NCI-H128 (cell line): ENCODE results near the gene PNISR.

Experiments used
- DNase-seq: peaks from one replicate; lab custom pipeline; 2025; ENCODE audit not compliant: unreplicated experiment; lab: John Stamatoyannopoulos, UW

Gene PNISR

GRCh38 chr6:99407076-99407475 is 18.0 kb downstream of the PNISR start:
- DNase-seq, result no peak

DNA sequence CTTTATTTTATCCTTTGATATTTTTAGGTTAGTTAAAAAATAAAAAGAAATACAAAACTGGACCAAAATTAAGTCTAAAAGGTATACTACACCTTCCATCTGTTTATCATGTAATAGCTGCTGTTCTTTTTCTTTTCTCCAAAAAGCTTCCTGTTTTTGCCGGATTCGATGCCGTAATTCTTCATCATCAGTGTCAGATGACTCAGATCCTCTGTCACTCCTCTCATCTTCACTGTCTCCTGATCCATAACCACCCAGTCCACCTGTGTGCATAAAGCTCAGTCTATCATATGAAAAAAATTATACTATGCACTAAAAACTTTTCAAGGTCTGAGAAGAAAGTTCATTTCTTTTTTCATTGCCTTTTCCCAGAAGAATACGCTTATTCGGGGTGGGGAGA is 22.7 kb downstream of the PNISR start:
- DNase-seq, result no peak

DNA sequence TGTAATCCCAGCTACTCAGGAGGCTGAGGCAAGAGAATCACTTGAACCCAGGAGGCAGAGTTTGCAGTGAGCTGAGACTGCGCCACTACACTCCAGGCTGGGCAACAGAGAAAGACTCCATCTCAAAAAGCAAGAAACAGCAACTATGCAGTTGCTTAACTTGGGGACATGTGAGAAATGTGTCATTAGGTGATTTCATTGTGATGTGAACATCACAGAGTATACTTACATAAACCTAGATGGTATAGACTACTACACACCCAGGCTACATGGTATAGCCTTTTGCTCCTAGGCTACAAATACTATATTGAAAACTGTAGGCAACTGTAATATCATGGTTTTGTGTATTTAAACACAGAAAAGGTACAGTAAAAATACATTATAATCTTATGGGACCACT is 27.8 kb downstream of the PNISR start:
- no peak for DNase-seq

GRCh38 chr6:99393698-99394531 is 31.2 kb downstream of the PNISR start, which contains the start of gene COQ3:
Gene COQ3, minus strand, starts transcription at chr6:99394195. Its CDS starts 16 bp downstream, at chr6:99394179.
- DNase-seq, result peak; percentile 11

- no peak for DNase-seq
Observed at GRCh38 chr6:99393366-99393697, 31.8 kb downstream of the PNISR start.

DNA sequence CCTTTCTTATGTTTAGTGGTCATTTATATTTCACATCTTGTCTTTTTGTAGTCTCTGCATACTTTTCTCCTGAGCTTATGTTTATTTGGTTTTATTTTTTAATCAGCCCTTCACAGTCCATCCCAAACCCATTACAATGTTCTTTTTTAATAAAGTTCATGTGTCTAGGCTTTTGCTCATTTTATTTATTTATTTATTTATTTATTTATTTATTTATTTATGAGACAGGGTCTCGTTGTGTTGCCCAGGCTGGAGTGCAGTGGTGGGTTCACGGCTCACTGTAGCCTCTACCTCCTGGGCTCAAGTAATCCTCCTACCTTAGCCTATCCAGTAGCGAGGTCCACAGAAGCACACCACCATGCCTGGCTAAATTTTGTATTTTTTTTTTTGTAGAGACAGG is 34.2 kb downstream of the PNISR start:
- no peak for DNase-seq

- no peak for DNase-seq
Observed at GRCh38 chr6:99384507-99384906, 40.6 kb downstream of the PNISR start.

GRCh38 chr6:99378636-99379035 is 46.5 kb downstream of the PNISR start:
- no peak for DNase-seq

- DNase-seq, result no peak
Observed at GRCh38 chr6:99369533-99369932, 55.6 kb downstream of the PNISR start.

DNA sequence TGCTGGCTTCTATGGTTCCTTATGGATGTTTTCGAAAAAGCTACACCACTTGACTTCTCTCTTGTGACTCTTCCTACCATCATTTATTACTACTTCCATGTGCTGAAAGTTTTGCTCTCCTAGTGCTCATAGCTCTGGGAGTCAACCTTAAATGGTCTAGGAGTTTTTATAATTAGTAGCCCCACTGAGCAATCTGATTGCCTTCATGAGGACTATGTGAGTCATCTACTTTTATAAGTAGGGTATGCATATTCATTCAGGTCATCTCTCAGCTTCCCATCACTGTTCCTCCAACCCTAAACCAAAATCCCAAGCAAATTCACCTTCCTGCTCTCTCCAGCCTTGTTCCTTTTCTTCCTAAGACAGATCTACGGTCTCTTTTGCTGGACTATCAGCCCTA is 58.3 kb downstream of the PNISR start:
- no peak for DNase-seq

- no peak for DNase-seq
Observed at GRCh38 chr6:99364026-99364425, 61.1 kb downstream of the PNISR start.

DNA sequence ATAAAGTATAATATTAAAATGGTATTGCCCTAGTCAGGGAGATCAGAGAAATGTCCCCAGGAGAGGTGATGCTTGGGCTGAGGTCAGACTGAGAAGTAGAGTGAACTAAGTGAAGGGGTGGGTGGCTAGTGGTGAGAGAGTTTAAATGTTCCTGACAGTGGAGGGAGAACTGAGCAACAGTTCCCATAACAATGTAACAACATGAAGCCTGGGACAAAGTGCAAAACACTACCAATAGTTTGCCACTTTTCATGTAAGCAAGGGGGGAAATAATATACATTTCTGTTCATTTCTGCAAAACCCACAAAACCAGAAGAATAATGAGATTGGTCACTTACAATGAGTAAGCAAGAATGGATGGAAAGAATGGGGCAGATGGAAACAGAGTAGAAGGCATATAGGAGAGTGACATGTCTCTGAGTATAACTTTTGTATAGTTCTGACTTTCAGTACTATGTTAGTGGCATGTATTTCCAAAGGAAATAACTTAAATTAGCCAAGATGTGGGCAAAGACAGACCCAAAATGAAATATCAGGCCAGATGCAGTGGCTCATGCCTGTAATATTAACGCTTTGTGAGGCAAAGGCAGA is 62.3 kb downstream of the PNISR start:
- DNase-seq, result no peak

DNA sequence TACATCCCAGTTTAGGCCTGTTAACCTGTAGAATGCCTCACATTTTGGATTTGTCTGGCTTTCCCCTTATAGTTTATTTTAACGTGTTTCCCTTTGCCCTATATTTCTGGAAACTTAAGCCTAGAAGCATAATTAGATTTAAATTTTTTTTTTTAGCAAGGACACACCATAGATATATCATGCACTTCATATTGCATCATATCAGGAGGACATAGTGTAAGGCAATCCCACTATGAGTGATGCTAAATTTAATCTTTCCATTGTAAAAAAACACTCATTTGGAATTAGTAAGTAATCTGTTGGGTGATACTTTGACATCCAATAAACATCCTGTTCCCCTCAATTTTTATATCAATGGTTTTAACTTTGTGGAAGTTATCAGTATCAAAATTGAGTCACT is 65.3 kb downstream of the PNISR start:
- no peak for DNase-seq

- DNase-seq, result no peak
Observed at GRCh38 chr6:99356641-99357040, 68.5 kb downstream of the PNISR start.

- no peak for DNase-seq
Observed at GRCh38 chr6:99354983-99355382, 70.1 kb downstream of the PNISR start.

DNA sequence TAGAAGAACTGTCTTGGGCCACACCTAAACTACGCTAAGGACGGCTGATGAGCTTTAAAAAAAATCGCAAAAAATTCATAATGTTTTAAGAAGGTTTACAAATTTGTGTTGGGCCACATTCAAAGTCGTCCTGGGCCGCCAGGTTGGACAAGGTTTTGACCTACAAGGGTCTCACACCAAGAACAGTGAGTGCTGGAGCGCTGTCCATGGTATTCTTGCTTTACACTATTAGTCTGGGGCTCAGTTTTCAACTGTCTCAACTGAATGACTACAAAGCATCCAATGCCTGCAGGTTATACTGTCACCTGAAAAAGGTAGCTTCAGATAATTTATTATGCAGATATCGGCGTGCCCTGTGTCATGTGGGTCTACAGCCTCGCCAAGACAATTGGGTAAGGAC is 72.0 kb downstream of the PNISR start:
- no peak for DNase-seq

GRCh38 chr6:99350573-99350972 is 74.5 kb downstream of the PNISR start:
- DNase-seq, result no peak

DNA sequence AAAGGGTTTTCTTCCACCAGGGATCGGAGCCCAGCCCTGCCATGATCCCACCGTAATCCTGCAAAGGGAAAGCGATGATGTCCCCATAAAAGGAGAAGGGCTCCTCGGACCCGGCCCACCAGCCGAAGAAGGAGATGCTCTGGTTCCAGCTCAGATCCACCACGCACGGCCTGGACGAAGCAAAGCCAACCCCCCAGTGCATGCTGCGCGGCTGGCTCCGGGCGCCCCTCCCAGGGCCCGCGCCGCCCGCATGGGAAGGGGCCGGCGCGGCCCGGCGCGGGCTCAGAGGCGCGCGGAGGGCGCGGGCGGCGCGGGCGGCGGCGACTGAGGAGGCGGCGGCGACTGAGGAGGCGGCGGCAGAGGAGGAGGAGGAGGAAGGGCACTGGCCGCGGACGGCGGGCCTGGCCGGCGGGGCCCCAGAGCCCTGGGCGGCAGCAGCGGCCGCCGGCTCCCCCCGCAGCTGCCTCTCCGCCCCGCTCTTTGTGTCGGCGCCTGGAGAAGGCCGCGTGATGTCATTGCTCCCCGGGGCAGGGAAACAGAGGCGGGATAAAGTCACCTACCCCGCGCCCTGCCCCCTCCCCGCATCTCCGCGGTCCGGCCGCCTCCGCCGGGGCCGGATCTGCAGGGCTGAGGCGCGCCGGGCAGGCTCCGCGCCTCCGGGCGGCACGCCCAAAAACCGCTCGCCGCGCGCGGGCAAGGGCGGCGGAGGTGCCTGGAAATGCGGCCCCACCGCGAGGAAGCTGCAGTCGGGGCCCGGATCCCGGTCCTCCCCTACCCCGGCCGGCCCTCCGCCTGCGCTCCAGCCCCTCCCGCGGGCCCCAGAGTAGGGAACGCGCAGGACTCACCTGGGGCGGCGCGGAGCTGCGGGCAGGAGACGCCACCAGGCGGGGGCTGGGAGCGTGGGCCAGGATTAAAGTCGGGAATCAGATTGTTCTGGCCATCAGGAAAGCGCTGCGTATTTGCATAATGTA is 75.7 kb downstream of the PNISR start, which contains the start of gene FAXC:
TSS of gene FAXC (minus strand) at position 504 of the 971 bp plus-strand sequence. CDS start at position 202, 302 bp downstream.
- peak; percentile 53 for DNase-seq

DNA sequence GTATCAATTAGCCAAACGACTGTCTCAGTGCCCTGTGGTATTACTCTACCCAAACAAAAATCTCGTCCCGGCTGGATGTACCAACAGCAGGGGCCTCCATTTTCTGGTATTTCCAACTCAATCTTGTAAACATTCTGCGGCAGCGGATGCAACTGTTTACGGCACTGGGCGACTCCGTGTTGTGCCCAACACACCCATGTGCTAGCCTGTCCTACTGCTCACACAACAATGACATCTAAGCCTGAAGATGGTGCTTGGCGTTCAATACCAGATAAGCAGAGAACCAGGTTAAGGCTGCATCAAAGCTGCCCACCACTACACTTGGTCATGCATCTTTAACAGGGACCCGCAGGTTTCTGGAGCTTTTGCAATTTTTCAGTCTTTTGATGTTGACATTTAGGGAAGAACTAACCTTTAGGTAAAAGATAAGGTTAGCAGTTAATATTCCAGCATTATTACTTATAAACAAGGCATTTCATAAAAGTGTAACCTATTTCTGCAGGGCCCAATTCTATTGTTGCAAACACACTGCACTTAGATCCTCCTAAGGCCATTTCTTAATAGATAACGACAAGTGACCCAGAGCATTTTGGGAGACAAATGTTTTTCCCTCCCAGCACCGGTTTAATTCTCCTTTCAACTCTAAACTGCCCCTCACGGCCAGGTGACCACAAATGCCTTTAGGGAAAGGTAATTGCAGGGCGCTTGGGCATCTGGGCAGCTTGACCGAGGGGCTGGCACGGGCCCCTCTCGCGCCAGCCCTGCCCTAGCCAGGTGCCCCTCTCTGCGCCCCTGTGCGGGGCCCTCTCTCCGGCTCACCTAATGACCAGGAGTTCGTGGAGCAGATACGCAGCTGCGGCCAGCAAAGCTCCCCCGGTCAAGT is 76.6 kb downstream of the PNISR start:
- DNase-seq, result no peak
